Measurements from ENCODE around the gene ELP2.
"Not testable (repeated sequence)": the region's sequence is repeated elsewhere in the genome, so short reads cannot be mapped to it uniquely, and the experiment has no call there.

The ELP2 gene

DNA sequence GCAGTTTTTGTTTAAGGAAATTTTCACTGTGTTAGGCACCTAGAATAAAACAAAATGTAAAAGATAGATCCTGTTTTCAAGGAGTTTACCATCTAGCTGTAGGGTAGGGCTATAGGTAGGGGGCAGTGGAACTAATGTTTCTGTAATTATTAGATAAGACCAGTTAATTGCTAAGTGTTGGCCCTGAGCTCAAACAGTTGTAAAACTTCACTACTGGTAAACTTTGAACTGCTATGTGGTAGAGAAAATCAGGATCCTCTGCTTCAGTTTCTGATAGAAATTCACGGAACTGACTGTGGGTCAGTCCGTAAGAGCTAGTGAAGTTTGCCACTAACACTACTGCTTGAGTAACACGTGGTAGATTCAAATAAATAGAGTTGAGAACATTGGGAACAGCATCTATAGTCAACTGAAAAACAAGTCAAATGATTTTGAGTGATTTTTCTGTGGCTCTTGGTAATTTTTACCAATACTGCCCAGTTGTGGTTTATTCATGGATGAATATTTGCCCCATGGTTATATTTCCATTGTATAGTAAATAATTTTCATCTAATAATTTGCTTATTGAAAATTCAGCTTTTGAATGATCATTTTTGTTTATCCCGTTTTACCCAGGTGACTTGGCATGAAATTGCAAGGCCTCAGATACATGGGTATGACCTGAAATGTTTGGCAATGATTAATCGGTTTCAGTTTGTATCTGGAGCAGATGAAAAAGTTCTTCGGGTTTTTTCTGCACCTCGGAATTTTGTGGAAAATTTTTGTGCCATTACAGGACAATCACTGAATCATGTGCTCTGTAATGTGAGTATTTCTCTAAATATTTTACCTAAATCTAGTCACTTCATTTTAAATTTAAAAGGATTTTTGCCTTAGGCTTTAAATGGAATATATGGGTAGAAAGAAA lies 26.4 kb downstream of the ELP2 start:
- H3K4me3 ChIP-seq (ENCODE audit: low read depth, low read length): no peak overlapping the region
- TF ChIP-seq CTCF (IDR thresholded peaks at IDR 0.05; ENCODE audit: borderline replicate concordance, insufficient read depth, low read depth, low read length): no peak

DNA sequence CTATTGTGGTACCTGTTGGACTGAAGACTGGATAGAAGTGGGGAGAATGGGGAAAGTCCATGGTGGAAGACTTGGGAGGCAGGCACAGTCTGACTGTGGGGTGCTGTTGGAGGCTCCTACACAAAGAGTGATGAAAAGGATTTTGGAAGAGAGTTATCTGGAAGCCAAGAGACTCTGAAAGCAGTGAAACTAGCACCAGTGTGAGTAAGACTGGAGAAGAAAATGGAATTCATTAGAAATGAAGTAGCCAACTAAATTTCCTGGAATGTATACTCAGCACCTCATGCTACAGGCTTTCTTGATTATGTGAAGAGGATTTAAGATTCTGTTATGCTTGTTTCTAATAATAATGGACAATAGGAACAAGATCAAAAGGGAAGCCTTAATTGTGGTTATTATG lies 27.7 kb downstream of the ELP2 start:
- no peak overlapping the region for H3K4me3 ChIP-seq (ENCODE audit: low read depth, low read length)
- TF ChIP-seq CTCF (IDR thresholded peaks at IDR 0.05; ENCODE audit: borderline replicate concordance, insufficient read depth, low read depth, low read length): no peak

DNA sequence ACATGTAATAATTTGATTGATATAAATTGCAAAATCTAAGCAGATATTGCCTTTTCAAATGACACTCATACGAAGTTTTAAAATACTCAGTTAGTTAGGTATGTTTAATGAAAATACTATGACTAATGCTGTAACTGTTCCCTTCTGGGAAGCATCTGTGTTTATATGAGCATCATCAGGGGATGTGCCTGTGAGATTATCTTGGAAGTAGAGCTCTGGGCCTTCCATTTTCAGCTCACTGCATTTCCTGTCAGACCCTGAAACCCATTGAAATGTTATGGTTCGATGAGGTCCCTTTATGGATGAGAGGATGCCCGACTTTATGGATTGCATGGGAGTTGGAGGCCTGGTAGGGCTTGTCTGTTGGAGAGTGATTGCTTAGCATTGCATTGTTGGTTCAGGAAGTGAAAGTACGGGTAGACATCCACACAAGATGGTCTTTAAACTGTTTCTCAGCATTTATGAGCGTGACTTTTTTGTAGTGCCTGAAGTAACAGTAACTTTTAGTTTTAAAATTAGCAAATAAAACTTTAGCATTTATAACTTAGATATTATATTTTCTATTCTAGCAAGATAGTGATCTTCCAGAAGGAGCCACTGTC lies 28.7 kb downstream of the ELP2 start:
- TF ChIP-seq CTCF (IDR thresholded peaks at IDR 0.05; ENCODE audit: borderline replicate concordance, insufficient read depth, low read depth, low read length): no peak
- no peak overlapping the region for H3K4me3 ChIP-seq (ENCODE audit: low read depth, low read length)

GRCh38 chr18:36160959-36161371 lies 31.3 kb downstream of the ELP2 start:
- no peak for TF ChIP-seq CTCF (IDR thresholded peaks at IDR 0.05; ENCODE audit: borderline replicate concordance, insufficient read depth, low read depth, low read length)
- H3K4me3 ChIP-seq (ENCODE audit: low read depth, low read length): no peak overlapping the region

GRCh38 chr18:36162981-36163380 lies 33.3 kb downstream of the ELP2 start:
- TF ChIP-seq CTCF (IDR thresholded peaks at IDR 0.05; ENCODE audit: borderline replicate concordance, insufficient read depth, low read depth, low read length): no peak
- no peak overlapping the region for H3K4me3 ChIP-seq (ENCODE audit: low read depth, low read length)

GRCh38 chr18:36167692-36168218 lies 38.1 kb downstream of the ELP2 start:
- TF ChIP-seq CTCF (IDR thresholded peaks at IDR 0.05; ENCODE audit: borderline replicate concordance, insufficient read depth, low read depth, low read length): no peak
- no peak overlapping the region for H3K4me3 ChIP-seq (ENCODE audit: low read depth, low read length)

GRCh38 chr18:36168296-36168695 lies 38.6 kb downstream of the ELP2 start:
- not testable (repeated sequence) for H3K4me3 ChIP-seq (ENCODE audit: low read depth, low read length)

All from GM12875 (cell line).